A549 (cell line): ENCODE measurements around the gene SPAG6.

Experiments used
- BHLHE40 ChIP-seq: IDR thresholded peaks from 2 replicates; pipeline ENCODE4 v1.6.1; 2012; ENCODE audit warnings: low read depth, low read length, inconsistent platforms
- CTCF ChIP-seq: fragments of >200 bp; sonication (Bioruptor Twin); formaldehyde crosslinking; IDR thresholded peaks from 3 replicates; pipeline ENCODE4 v1.5.1; 2016
- EHMT2 ChIP-seq: fragments of 200-600 bp; sonication (generic); IDR thresholded peaks from 2 replicates; pipeline ENCODE4 v1.6.1; 2016; ENCODE audit warnings: antibody characterized with exemption, low read depth, mild to moderate bottlenecking, moderate library complexity
- ELK1 ChIP-seq: fragments of 150-350 bp; IDR thresholded peaks from 2 replicates; pipeline ENCODE4 v1.6.1; 2014; ENCODE audit warnings: low read depth, mild to moderate bottlenecking, low read length
- FOSL2 ChIP-seq, 2 experiments: fragments of 450-650 bp in 1 of 2; fragments of >200 bp in 1 of 2; sonication (Bioruptor Twin) in 1 of 2; formaldehyde crosslinking; IDR thresholded peaks; 2 replicates each; pipeline versions ENCODE4 v1.5.0 to v1.6.1; 2016 to 2020; ENCODE audit warnings: mild to moderate bottlenecking in 1 of 2, moderate library complexity in 1 of 2
- GATA3 ChIP-seq: IDR thresholded peaks from 2 replicates; pipeline ENCODE4 v1.6.1; 2012; ENCODE audit warnings: borderline replicate concordance
- JUN ChIP-seq, 2 experiments: fragments of >200 bp; sonication (Bioruptor Twin); formaldehyde crosslinking; IDR thresholded peaks; 2 replicates in 1 of 2; 3 replicates in 1 of 2; pipeline ENCODE4 v1.6.1; 2016 to 2017
- MAX ChIP-seq: IDR thresholded peaks from 2 replicates; pipeline ENCODE4 v1.6.1; 2012
- MYC ChIP-seq: IDR thresholded peaks from 2 replicates; pipeline ENCODE4 v1.6.1; 2012; ENCODE audit warnings: mild to moderate bottlenecking, inconsistent platforms, low read length, improper control_type of control experiment, borderline replicate concordance
- PHF8 ChIP-seq: fragments of 200-600 bp; sonication (generic); IDR thresholded peaks from 2 replicates; pipeline ENCODE4 v1.6.1; 2016; ENCODE audit warnings: low read depth, mild to moderate bottlenecking, antibody characterized with exemption, moderate library complexity, borderline replicate concordance
- USF2 ChIP-seq: fragments of 450-650 bp; IDR thresholded peaks from 2 replicates; pipeline ENCODE4 v1.6.1; 2014; ENCODE audit warnings: antibody characterized with exemption

GRCh38 chr10:22433875-22434274 is 88.6 kb downstream of the SPAG6 start:
- TF ChIP-seq CTCF (no peak), BHLHE40 (no peak), MAX (peak; percentile 44; the same call in 1 of the 2 replicates), GATA3 (peak; percentile 59; the same call in 1 of the 2 replicates), PHF8 (no peak), EHMT2 (no peak), ELK1 (no peak), FOSL2 (IDR thresholded peaks at IDR 0.05) (peak; percentile 80), FOSL2 (CRISPR knock-in tag; IDR thresholded peaks at IDR 0.05) (peak; percentile 91), USF2 (no peak), JUN (IDR thresholded peaks at IDR 0.05) (peak in 1 of 2 experiments; percentile 39; a peak in 1 of 5 replicates), MYC (no peak)
